Fibroblast of the aortic adventitia (primary cell): Measurements from ENCODE around the gene MKRN1. TPM values are rescaled to one million over a fixed set of nuclear protein-coding genes. Genes with fewer than 3 reads are reported as not detected.

ENCODE experiments used
- DNase-seq: peaks from one replicate; pipeline ENCODE4 v3.0.0-alpha.2; 2010; ENCODE audit warnings: low read depth
- H3K4me3 ChIP-seq: 2 replicates; pipeline ENCODE4 v1.5.1; 2011; ENCODE audit warnings: low read depth, mild to moderate bottlenecking, control low read depth, low read length, moderate library complexity
- CTCF ChIP-seq: IDR thresholded peaks from 2 replicates; pipeline ENCODE4 v1.5.1; 2011; ENCODE audit warnings: mild to moderate bottlenecking, low read length, control low read depth, inconsistent platforms; ENCODE audit not compliant: insufficient read depth
- total RNA-seq: library from RNA; depleted of rRNA; stranded (reverse); fragments of >200 nt; gene quantifications from 2 replicates; pipeline ENCODE4 v1.2.3, GENCODE V29; 2012; ENCODE audit warnings: low replicate concordance

Gene MKRN1
- total RNA-seq, 1 donor = 52.6 TPM

DNA sequence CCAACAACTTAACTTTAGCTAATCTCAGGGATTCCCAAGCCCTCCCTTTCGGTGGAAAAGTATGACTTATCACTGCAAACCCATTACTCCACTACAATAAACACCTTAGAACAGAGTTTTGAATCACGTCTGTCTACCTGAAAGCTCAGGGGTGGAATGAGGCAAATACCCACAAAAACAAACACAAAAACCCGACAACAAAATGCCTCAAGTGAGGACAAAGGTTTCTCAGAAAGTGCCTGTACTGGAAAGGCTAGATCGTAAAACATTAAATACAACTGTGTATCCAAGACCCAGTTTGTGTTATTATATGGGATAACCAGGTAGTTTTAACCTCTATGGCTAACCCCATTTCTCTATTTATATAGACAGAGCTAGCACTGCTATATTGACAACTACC, 26.0 kb downstream of the MKRN1 start:
- no peak for TF ChIP-seq CTCF

DNA sequence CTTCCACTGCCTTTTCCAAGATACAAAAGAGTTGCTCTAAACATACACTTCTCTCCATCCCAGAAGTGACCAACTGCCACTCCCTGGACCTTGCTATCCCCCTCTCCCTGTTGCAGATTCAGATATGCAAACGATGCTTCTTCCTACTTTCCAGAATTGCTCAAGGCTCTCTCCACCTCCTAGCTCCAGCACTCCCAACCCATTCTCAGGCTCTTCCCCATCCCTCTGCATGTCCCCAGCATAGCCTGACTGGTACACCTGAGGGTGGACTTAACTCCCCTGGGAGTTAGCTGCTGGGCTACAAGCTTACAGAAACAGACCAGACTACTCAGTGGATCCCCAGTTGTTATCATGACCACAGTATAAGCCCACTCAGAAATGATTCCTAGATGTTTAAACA, 27.6 kb downstream of the MKRN1 start:
- DNase-seq = no peak
- TF ChIP-seq CTCF = no peak
- H3K4me3 ChIP-seq = no peak overlapping the region

More for the DNA sequence above, 26.0 kb downstream of the MKRN1 start:
- no peak overlapping the region for H3K4me3 ChIP-seq
- DNase-seq = no peak

DNA sequence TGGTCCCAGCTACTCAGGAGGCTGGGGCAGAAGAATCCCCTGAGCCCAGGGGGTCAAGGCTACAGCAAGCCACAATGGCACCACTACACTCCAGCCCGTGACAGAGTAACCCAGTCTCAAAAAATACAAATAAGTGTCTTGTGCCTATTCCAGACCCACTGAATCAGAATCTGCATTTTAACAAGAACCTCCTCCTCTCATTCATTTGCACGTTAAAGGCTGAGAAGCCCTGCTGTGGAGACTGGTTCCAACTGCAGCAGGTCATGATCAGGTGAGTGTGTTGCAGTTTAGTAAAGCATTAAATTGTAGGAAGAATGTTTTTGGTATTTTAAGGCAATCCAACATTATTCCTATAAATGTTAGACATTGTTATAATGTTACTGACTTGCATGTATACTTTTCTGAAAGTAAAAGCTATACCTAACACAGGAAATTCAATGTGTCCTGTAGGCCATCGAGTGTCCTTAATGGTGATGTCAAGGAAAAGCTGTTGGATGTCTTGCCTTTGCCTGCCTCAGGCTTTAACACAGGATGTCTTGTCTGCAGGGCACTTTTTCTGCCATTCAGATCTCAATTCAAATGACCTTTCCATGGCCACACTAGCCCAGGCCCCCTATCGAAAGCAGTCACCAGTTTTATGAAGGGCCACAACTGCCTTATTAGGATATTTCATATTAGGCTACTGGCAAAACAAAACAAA, 30.4 kb downstream of the MKRN1 start:
- no peak for TF ChIP-seq CTCF
- no peak overlapping the region for H3K4me3 ChIP-seq
- DNase-seq = no peak

DNA sequence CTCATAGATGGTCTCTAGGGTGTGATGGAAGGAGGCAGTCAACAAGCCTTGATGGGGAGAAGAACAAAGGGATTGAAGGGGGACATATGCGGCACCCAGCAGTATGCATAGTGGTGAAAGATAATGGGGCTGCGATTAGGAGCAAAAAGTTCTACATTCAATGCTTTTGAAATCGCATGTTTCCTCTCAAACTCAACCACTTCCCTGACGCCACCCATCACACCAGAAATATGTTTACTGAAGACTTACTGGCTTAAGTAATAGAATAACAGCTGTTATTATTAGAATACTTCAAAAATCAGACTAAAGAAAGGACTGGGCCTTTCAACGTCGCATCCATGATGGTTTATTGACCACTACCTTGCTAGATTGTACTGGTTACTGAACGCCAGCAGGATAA, 31.5 kb downstream of the MKRN1 start:
- TF ChIP-seq CTCF = no peak
- no peak for DNase-seq
- no peak overlapping the region for H3K4me3 ChIP-seq

- DNase-seq = no peak
- TF ChIP-seq CTCF = no peak
- no peak overlapping the region for H3K4me3 ChIP-seq
Observed at GRCh38 chr7:140446467-140446866, 32.8 kb downstream of the MKRN1 start.

DNA sequence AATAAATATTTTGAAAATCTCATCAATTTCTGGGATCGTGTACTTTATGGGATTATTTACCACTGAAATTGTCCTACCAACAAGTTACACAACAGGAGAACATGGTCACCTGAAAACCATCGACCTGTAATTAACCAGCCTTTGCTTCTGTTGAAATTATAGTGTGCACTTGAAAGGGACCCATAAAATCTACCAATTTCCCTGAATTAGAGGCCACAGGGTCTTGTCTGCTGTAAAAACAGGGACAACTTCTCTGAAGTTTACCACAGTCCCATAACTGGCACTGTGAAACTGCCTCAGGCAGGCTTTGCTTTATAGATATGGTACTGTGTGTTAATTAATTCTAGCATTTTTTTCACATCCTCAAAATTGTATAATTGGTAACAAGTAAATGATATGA, 37.8 kb downstream of the MKRN1 start:
- no peak for DNase-seq
- no peak overlapping the region for H3K4me3 ChIP-seq
- TF ChIP-seq CTCF = no peak

- DNase-seq = no peak
- H3K4me3 ChIP-seq = no peak overlapping the region
- TF ChIP-seq CTCF = no peak
Observed at GRCh38 chr7:140440593-140440992, 38.7 kb downstream of the MKRN1 start.
